ENCODE data around the gene CARTPT.

GRCh38 chr5:71752441-71753190, 33.5 kb downstream of the CARTPT start:
- peak; percentile 34 for TF ChIP-seq CTCF (IDR thresholded peaks at IDR 0.05)
- TF ChIP-seq ZFX (IDR thresholded peaks at IDR 0.05; ENCODE audit: borderline replicate concordance) = no peak

All from 22Rv1 (cell line).